ENCODE data around the gene EXOC6B.

Gene EXOC6B

DNA sequence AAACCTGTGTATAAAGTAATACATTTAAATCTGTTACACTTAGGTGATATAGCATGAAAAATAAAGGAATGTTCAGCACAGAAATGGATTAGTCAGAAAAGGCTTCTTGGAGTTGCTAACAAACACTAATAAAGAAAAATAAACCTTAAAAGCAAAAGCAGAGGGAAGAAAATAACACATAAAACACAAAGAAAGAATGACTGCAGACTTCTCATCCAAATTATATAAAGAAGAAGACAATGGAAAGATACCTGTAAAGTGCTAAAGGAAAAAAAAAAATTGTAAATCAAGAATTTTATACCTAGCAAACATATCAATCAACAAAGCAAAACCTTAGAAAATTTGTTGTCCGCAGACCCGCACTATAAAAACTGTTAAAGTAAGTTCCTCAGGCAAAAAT lies 63.6 kb downstream of the EXOC6B start:
- DNase-seq (ENCODE audit: low read depth): no peak
- no peak overlapping the region for H3K4me3 ChIP-seq (ENCODE audit: low read depth, low read length)
- no peak for TF ChIP-seq CTCF (IDR thresholded peaks at IDR 0.05; ENCODE audit: insufficient read depth, low read depth, low read length, missing control alignments)

GRCh38 chr2:72759755-72760154 lies 66.1 kb downstream of the EXOC6B start:
- TF ChIP-seq CTCF (IDR thresholded peaks at IDR 0.05; ENCODE audit: insufficient read depth, low read depth, low read length, missing control alignments): no peak

DNA sequence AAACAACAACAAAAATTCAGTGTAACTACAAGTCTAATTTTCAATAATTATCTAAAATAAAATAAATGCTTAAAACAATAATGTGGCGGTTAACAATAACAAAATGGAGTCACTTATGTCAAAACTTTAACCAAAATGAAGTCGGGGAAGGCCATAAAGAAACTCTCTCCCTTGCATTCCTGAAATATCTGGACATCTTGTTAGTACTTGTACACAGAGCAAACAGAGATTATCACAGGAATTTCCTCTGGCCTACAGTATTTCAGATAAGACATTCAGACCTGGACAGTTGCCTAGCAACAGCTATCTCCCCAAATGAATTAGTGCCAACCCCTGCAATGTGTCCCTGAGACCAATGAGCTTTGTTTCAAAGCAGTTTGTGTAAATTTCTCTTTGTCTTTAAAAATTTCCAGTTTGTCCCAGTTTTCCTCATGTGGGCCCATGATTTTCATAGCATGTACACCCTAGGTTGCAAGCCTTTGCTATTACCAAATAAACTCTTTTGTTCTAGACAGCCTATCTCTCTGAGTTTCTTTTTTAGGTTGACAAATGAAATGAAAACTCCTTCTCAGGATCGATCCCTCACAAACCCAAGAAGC lies 68.6 kb downstream of the EXOC6B start:
- DNase-seq (ENCODE audit: low read depth): no peak
- no peak overlapping the region for H3K4me3 ChIP-seq (ENCODE audit: low read depth, low read length)
- no peak for TF ChIP-seq CTCF (IDR thresholded peaks at IDR 0.05; ENCODE audit: insufficient read depth, low read depth, low read length, missing control alignments)

More at GRCh38 chr2:72759755-72760154, 66.1 kb downstream of the EXOC6B start:
- H3K4me3 ChIP-seq (ENCODE audit: low read depth, low read length): no peak overlapping the region
- DNase-seq (ENCODE audit: low read depth): no peak

GRCh38 chr2:72755647-72756423 lies 70.0 kb downstream of the EXOC6B start:
- H3K4me3 ChIP-seq (ENCODE audit: low read depth, low read length): no peak overlapping the region
- DNase-seq (ENCODE audit: low read depth): no peak
- no peak for TF ChIP-seq CTCF (IDR thresholded peaks at IDR 0.05; ENCODE audit: insufficient read depth, low read depth, low read length, missing control alignments)

DNA sequence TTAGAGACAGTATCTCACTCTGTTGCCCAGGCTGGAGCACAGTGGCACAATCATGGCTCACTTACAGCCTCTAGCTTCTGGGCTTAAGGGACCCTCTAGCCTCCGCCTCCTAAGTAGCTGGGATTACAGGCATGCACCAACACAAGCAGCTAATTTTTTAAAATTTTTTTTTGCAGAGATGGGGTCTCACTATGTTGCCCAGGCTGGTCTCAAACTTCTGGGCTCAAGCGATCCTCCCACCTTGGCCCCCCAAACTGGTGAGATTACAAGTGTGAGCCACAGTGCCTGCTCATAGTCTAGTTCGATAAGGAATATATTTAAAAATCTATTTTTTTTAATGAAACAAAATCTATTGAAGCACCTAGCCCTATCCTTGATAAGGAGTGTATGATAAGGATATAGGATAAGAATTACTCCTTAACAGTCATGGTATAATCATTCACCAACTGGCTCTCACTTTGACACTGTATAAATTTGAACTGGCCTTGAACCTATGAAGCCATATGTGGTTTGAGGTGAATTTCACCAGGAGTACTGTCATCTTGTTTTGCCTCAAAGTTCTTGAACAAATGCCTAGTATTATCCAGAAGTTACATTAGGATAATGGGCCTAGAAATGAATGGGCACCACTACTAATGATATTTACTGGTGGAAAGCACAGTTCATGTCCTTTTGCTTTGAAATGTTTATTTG lies 71.1 kb downstream of the EXOC6B start:
- no peak overlapping the region for H3K4me3 ChIP-seq (ENCODE audit: low read depth, low read length)
- no peak for DNase-seq (ENCODE audit: low read depth)
- TF ChIP-seq CTCF (IDR thresholded peaks at IDR 0.05; ENCODE audit: insufficient read depth, low read depth, low read length, missing control alignments): no peak

DNA sequence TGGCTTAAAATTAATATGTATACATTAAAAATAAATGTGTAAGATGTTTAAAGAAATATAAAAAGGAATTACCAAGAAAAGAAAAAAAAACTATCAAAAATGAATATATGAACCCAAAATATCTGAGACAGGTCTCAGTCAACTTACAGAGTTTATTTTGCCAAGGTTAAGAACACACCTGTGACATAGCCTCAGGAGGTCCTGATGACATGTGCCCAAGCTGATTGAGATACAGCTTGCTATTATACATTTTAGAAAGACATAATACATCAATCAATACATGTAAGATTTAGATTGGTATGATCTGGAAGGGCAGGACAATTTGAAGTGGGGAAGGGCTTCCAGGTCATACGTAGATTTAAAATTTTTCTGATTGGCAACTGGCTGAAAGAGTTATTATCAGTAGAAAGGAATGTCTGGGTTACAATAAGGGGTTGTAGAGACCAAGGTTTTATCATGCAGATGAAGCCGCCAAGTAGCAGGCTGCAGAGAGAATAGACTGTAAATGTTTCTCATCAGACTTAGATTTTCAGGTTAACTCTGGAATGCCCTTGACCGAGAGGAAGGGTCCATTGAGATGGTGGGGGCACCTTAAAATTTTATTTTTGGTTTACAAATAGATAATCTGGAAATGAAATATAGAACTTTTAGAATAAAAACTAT lies 74.7 kb downstream of the EXOC6B start:
- no peak for TF ChIP-seq CTCF (IDR thresholded peaks at IDR 0.05; ENCODE audit: insufficient read depth, low read depth, low read length, missing control alignments)
- DNase-seq (ENCODE audit: low read depth): no peak
- no peak overlapping the region for H3K4me3 ChIP-seq (ENCODE audit: low read depth, low read length)
